ENCODE data around the gene GNB2. TPM values are rescaled to one million over a fixed set of nuclear protein-coding genes. Genes with fewer than 3 reads are reported as not detected.
"Not testable (repeated sequence)": the region's sequence is repeated elsewhere in the genome, so short reads cannot be mapped to it uniquely, and the experiment has no call there.

The GNB2 gene
- polyA plus RNA-seq, 4 donors, result 177 to 240 (median 204) TPM

GRCh38 chr7:100723732-100724275 lies 50.3 kb downstream of the GNB2 start:
- no peak for DNase-seq (ENCODE audit: low read depth in 4 of 4, low spot score in 2 of 4)

GRCh38 chr7:100724364-100724763 lies 50.8 kb downstream of the GNB2 start:
- DNase-seq (ENCODE audit: low read depth in 4 of 4, low spot score in 2 of 4), result not testable (repeated sequence)

- DNase-seq (ENCODE audit: low read depth in 4 of 4, low spot score in 2 of 4), result no peak
These were observed 53.6 kb downstream of the GNB2 start for GRCh38 chr7:100726996-100727761.

GRCh38 chr7:100728196-100728595 lies 54.7 kb downstream of the GNB2 start:
- no peak for DNase-seq (ENCODE audit: low read depth in 4 of 4, low spot score in 2 of 4)

Other genes starting within 250 kb of the GNB2 start
- 1 to 10 TPM; 4.6 to 7.7 (median 6.6) TPM for gene ZCWPW1, start 245.0 kb upstream of the GNB2 start, polyA plus RNA-seq (ENCODE audit: insufficient read length in 4 of 4)
- gene MEPCE, start 243.9 kb upstream of the GNB2 start, polyA plus RNA-seq (ENCODE audit: insufficient read length in 4 of 4), result 10 to 100 TPM; 52.4 to 69.2 (median 56.7) TPM
- gene PPP1R35, start 237.2 kb upstream of the GNB2 start, polyA plus RNA-seq (ENCODE audit: insufficient read length in 4 of 4), result 10 to 100 TPM; 15.4 to 28.1 (median 21.1) TPM
- gene SPACDR, start 209.5 kb upstream of the GNB2 start, polyA plus RNA-seq (ENCODE audit: insufficient read length in 4 of 4), result 1 to 10 TPM in 2 of 4 donors, under 1 TPM in 2; 0.75 to 3.4 (median 1.3) TPM
- 10 to 100 TPM; 32.3 to 61.0 (median 48.2) TPM for gene TSC22D4, start 194.5 kb upstream of the GNB2 start, polyA plus RNA-seq (ENCODE audit: insufficient read length in 4 of 4)
- gene NYAP1, start 189.8 kb upstream of the GNB2 start, polyA plus RNA-seq (ENCODE audit: insufficient read length in 4 of 4), result 1 to 10 TPM; 1.8 to 3.7 (median 2.5) TPM
- 10 to 100 TPM; 10.8 to 17.7 (median 14.3) TPM for gene AGFG2, start 134.5 kb upstream of the GNB2 start, polyA plus RNA-seq (ENCODE audit: insufficient read length in 4 of 4)
- gene SAP25, start 99.8 kb upstream of the GNB2 start, polyA plus RNA-seq (ENCODE audit: insufficient read length in 4 of 4), result 10 to 100 TPM in 1 of 4 donors, 1 to 10 TPM in 3; 1.3 to 11.0 (median 4.6) TPM
- gene LRCH4, start 87.6 kb upstream of the GNB2 start, polyA plus RNA-seq (ENCODE audit: insufficient read length in 4 of 4), result 10 to 100 TPM; 25.9 to 55.9 (median 47.4) TPM
- gene FBXO24, start 87.4 kb upstream of the GNB2 start, polyA plus RNA-seq (ENCODE audit: insufficient read length in 4 of 4), result 1 to 10 TPM; 1.6 to 3.2 (median 2.5) TPM
- gene PCOLCE, start 71.4 kb upstream of the GNB2 start, polyA plus RNA-seq (ENCODE audit: insufficient read length in 4 of 4), result 100 to 1,000 TPM in 3 of 4 donors, 10 to 100 TPM in 1; 97.8 to 184 (median 137) TPM
- 10 to 100 TPM; 22.9 to 35.8 (median 29.9) TPM for gene MOSPD3, start 61.2 kb upstream of the GNB2 start, polyA plus RNA-seq (ENCODE audit: insufficient read length in 4 of 4)
- 1 to 10 TPM in 2 of 4 donors, under 1 TPM in 2; 0.70 to 2.4 (median 1.1) TPM for gene TFR2, start 32.2 kb upstream of the GNB2 start, polyA plus RNA-seq (ENCODE audit: insufficient read length in 4 of 4)
- gene ACTL6B, start 17.3 kb upstream of the GNB2 start, polyA plus RNA-seq (ENCODE audit: insufficient read length in 4 of 4), result under 1 TPM in 1 of 4 donors, not detected in 3; 0.17 TPM
- gene GIGYF1, start 20.5 kb downstream of the GNB2 start, polyA plus RNA-seq (ENCODE audit: insufficient read length in 4 of 4), result 10 to 100 TPM; 25.7 to 70.4 (median 48.9) TPM
- 10 to 100 TPM; 22.9 to 40.8 (median 26.9) TPM for gene POP7, start 32.4 kb downstream of the GNB2 start, polyA plus RNA-seq (ENCODE audit: insufficient read length in 4 of 4)
- gene EPO, start 46.7 kb downstream of the GNB2 start, polyA plus RNA-seq (ENCODE audit: insufficient read length in 4 of 4), result under 1 TPM in 3 of 4 donors, not detected in 1; 0.10 to 0.17 (median 0.12) TPM
- gene ZAN, start 59.9 kb downstream of the GNB2 start, polyA plus RNA-seq (ENCODE audit: insufficient read length in 4 of 4), result under 1 TPM in 3 of 4 donors, not detected in 1; 0.03 to 0.05 (median 0.04) TPM
- gene EPHB4, start 153.8 kb downstream of the GNB2 start, polyA plus RNA-seq (ENCODE audit: insufficient read length in 4 of 4), result 10 to 100 TPM; 83.9 to 98.8 (median 90.8) TPM
- 10 to 100 TPM; 18.6 to 42.2 (median 31.9) TPM for gene SLC12A9, start 179.0 kb downstream of the GNB2 start, polyA plus RNA-seq (ENCODE audit: insufficient read length in 4 of 4)
- 100 to 1,000 TPM in 1 of 4 donors, 10 to 100 TPM in 3; 67.7 to 108 (median 89.7) TPM for gene TRIP6, start 193.6 kb downstream of the GNB2 start, polyA plus RNA-seq (ENCODE audit: insufficient read length in 4 of 4)
- gene SRRT, start 201.4 kb downstream of the GNB2 start, polyA plus RNA-seq (ENCODE audit: insufficient read length in 4 of 4), result 100 to 1,000 TPM; 144 to 219 (median 178) TPM
- 1 to 10 TPM; 1.4 to 4.1 (median 2.4) TPM for gene UFSP1, start 216.0 kb downstream of the GNB2 start, polyA plus RNA-seq (ENCODE audit: insufficient read length in 4 of 4)
- 1 to 10 TPM; 3.8 to 5.6 (median 4.9) TPM for gene ACHE, start 222.1 kb downstream of the GNB2 start, polyA plus RNA-seq (ENCODE audit: insufficient read length in 4 of 4)